Stomach (tissue), 9 donors: ENCODE measurements around the gene PAPSS1. TPM values are rescaled to one million over a fixed set of nuclear protein-coding genes. Genes with fewer than 3 reads are reported as not detected.

ENCODE experiments used
- DNase-seq, 2 donors: peaks; one replicate each; pipeline versions ENCODE4 v3.0.0 to v3.0.0-alpha.2; 2013 to 2019
- H3K27ac ChIP-seq, 5 donors: fragments of 200-600 bp in 4 of 5; sonication (generic) in 4 of 5; one replicate each; pipeline ENCODE4 v1.5.1; 2013 to 2019; ENCODE audit warnings: mild to moderate bottlenecking in 1 of 5, moderate library complexity in 1 of 5
- H3K27me3 ChIP-seq, 3 donors: fragments of 200-600 bp; sonication (generic); one replicate each; pipeline ENCODE4 v1.5.1; 2017 to 2019; ENCODE audit warnings: mixed run types in 1 of 3
- H3K36me3 ChIP-seq, 4 donors: fragments of 200-600 bp; sonication (generic); 1 replicate in 3 of 4; 2 replicates in 1 of 4; pipeline ENCODE4 v1.5.1; 2016 to 2019
- H3K4me1 ChIP-seq, 4 donors: fragments of 200-600 bp; sonication (generic); one replicate each; pipeline ENCODE4 v1.5.1; 2016 to 2019
- H3K4me3 ChIP-seq, 4 donors: fragments of 200-600 bp; sonication (generic) in 3 of 4; one replicate each; pipeline ENCODE4 v1.5.1; 2016 to 2019; ENCODE audit warnings: mild to moderate bottlenecking in 1 of 4
- H3K9me3 ChIP-seq, 4 donors: fragments of 200-600 bp; sonication (generic); one replicate each; pipeline ENCODE4 v1.5.1; 2016 to 2019
- CTCF ChIP-seq, 7 experiments: fragments of 450-650 bp in 4 of 7; fragments of 200-600 bp in 3 of 7; sonication (generic) in 3 of 7; IDR thresholded peaks; one replicate each; pipeline ENCODE4 v1.5.1; 2016 to 2019; ENCODE audit warnings: antibody characterized with exemption in 7 of 7, control low read depth in 2 of 7, mild to moderate bottlenecking in 1 of 7
- EP300 ChIP-seq: sonication (generic); formaldehyde crosslinking; IDR thresholded peaks from one replicate; pipeline ENCODE4 v1.6.1; 2017; ENCODE audit warnings: antibody characterized with exemption
- POLR2A ChIP-seq, 4 donors: fragments of 450-650 bp; IDR thresholded peaks; one replicate each; pipeline ENCODE4 v1.6.1; 2016; ENCODE audit warnings: antibody characterized with exemption in 4 of 4, control low read depth in 2 of 4, mild to moderate bottlenecking in 1 of 4, moderate library complexity in 1 of 4
- POLR2AphosphoS5 ChIP-seq, 3 donors: sonication (generic); formaldehyde crosslinking; IDR thresholded peaks; one replicate each; pipeline ENCODE4 v1.6.1; 2016; ENCODE audit warnings: antibody characterized with exemption in 3 of 3
- WGBS, 5 donors: extraction: QIAGEN DNeasy Blood & Tissue Kit in 3 of 5; methylation state at CpG; one replicate each; pipeline versions ENCODE4 v1.1.5 to v1.1.7; 2013 to 2018; 5-methylcytosine and 5-hydroxymethylcytosine counted together
- intact Hi-C: fragments of 100-400 bp; cut with DNase I; formaldehyde crosslinking; loops from one replicate; pipeline ENCODE4 v1.15.1; 2023; ENCODE audit warnings: low total_unique reads
- polyA plus RNA-seq, 3 donors: library from polyadenylated mRNA; stranded (reverse); fragments of 200-250 nt; gene quantifications; one replicate each; pipeline ENCODE4 v1.2.3, GENCODE V29; 2013
- total RNA-seq, 5 donors: library from RNA; depleted of rRNA; stranded (reverse); fragments of >200 nt; gene quantifications; one replicate each; pipeline versions ENCODE4 v1.1.0 to v1.2.3, GENCODE V29; 2014 to 2016
- donor health status: healthy with polysubstance abuse.
- donor health status: Bipolar disorder and iron deficiency.
- donor health status: healthy.

Gene PAPSS1
- total and polyA plus RNA-seq, 8 donors, result 12.7 to 102 (median 46.8) TPM

GRCh38 chr4:107630185-107630705 is 89.8 kb downstream of the PAPSS1 start:
- 78 to 88% (median 82%) methylated on average over 6 of the region's 6 CpGs for WGBS, 5 donors
- no peak overlapping the region for H3K4me3 ChIP-seq
- peaks cover 0 to 33% (median 13%) of the 10 kb centered on the region in 4 donors for H3K4me1 ChIP-seq
- intact Hi-C loops, result no loop called here
- no peak for TF ChIP-seq POLR2A (IDR thresholded peaks at IDR 0.05)
- TF ChIP-seq CTCF (IDR thresholded peaks at IDR 0.05), result no peak
- TF ChIP-seq EP300, result no peak
- no peak for TF ChIP-seq POLR2AphosphoS5 (IDR thresholded peaks at IDR 0.05)
- H3K9me3 ChIP-seq, result no peaks in the 10 kb centered on the region
- no peak overlapping the region for H3K27ac ChIP-seq
- peaks cover 0 to 19% (median 14%) of the 10 kb centered on the region in 4 donors for H3K36me3 ChIP-seq
- no peaks in the 10 kb centered on the region for H3K27me3 ChIP-seq
- DNase-seq, result no peak

- WGBS, 5 donors, result 44 to 60% (median 50%) methylated on average over 3 of the region's 3 CpGs
- Histone ChIP-seq H3K36me3 (peaks cover 0 to 19% (median 14%) of the 10 kb centered on the region in 4 donors), H3K9me3 (no peaks in the 10 kb centered on the region), H3K4me1 (peaks cover 0 to 33% (median 13%) of the 10 kb centered on the region in 4 donors), H3K4me3 (no peak overlapping the region), H3K27ac (no peak overlapping the region), H3K27me3 (no peaks in the 10 kb centered on the region)
- no peak for DNase-seq
- intact Hi-C loops, result no loop called here
- no peak for TF ChIP-seq EP300
- TF ChIP-seq CTCF (IDR thresholded peaks at IDR 0.05), result no peak
- TF ChIP-seq POLR2AphosphoS5 (IDR thresholded peaks at IDR 0.05), result no peak
- TF ChIP-seq POLR2A (IDR thresholded peaks at IDR 0.05), result no peak
Observed at GRCh38 chr4:107629318-107629717, 90.7 kb downstream of the PAPSS1 start.

- no peak for TF ChIP-seq EP300
- TF ChIP-seq POLR2A (IDR thresholded peaks at IDR 0.05), result no peak
- no peak for TF ChIP-seq CTCF (IDR thresholded peaks at IDR 0.05)
- TF ChIP-seq POLR2AphosphoS5 (IDR thresholded peaks at IDR 0.05), result no peak
- Histone ChIP-seq H3K4me3 (no peak overlapping the region), H3K36me3 (peaks cover 0 to 24% (median 11%) of the 10 kb centered on the region in 4 donors), H3K4me1 (peaks cover 0 to 8% (median 0%) of the 10 kb centered on the region in 4 donors), H3K27me3 (no peaks in the 10 kb centered on the region), H3K27ac (no peak overlapping the region), H3K9me3 (peaks cover 0 to 12% (median 1%) of the 10 kb centered on the region in 4 donors)
- DNase-seq, result no peak
- 87 to 95% (median 91%) methylated on average over 4 of the region's 4 CpGs for WGBS, 5 donors
- intact Hi-C loops, result no loop called here
Observed at GRCh38 chr4:107625391-107625902, 94.6 kb downstream of the PAPSS1 start.

GRCh38 chr4:107624024-107624423 is 96.0 kb downstream of the PAPSS1 start:
- WGBS, 5 donors, result 93 to 98% (median 96%) methylated on average over 2 of the region's 2 CpGs
- TF ChIP-seq POLR2AphosphoS5 (IDR thresholded peaks at IDR 0.05) (no peak), POLR2A (IDR thresholded peaks at IDR 0.05) (no peak), CTCF (IDR thresholded peaks at IDR 0.05) (no peak), EP300 (no peak)

More at GRCh38 chr4:107624024-107624423, 96.0 kb downstream of the PAPSS1 start:
- Histone ChIP-seq H3K36me3 (peaks cover 0 to 15% (median 5%) of the 10 kb centered on the region in 4 donors), H3K4me1 (peaks cover 0 to 8% (median 4%) of the 10 kb centered on the region in 4 donors), H3K9me3 (peaks cover 0 to 12% (median 1%) of the 10 kb centered on the region in 4 donors), H3K4me3 (no peak overlapping the region), H3K27ac (no peak overlapping the region), H3K27me3 (no peaks in the 10 kb centered on the region)
- DNase-seq, result no peak
- intact Hi-C loops, result no loop called here
